ENCODE measurements around the gene GLYATL3.

The GLYATL3 gene

DNA sequence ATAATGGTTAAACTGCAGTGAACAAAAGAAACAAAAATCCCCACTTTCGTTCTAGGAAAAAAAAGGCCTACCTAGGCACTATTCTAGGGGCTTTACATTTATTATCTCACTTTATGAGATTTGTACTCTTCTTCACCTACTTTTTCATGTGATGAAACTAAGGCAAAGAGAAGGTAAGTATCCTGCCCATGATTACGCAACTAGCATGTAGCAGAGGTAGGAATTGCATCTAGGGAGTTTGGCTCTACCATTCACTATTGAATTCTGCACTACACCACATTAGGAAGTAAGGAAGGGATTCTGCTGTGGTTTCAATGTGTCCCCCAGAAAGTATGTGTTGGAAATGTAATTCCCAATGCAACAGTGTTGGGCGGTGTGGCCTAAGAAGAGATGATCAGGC lies 39.4 kb downstream of the GLYATL3 start (continued):
- TF ChIP-seq, protein P1, sequence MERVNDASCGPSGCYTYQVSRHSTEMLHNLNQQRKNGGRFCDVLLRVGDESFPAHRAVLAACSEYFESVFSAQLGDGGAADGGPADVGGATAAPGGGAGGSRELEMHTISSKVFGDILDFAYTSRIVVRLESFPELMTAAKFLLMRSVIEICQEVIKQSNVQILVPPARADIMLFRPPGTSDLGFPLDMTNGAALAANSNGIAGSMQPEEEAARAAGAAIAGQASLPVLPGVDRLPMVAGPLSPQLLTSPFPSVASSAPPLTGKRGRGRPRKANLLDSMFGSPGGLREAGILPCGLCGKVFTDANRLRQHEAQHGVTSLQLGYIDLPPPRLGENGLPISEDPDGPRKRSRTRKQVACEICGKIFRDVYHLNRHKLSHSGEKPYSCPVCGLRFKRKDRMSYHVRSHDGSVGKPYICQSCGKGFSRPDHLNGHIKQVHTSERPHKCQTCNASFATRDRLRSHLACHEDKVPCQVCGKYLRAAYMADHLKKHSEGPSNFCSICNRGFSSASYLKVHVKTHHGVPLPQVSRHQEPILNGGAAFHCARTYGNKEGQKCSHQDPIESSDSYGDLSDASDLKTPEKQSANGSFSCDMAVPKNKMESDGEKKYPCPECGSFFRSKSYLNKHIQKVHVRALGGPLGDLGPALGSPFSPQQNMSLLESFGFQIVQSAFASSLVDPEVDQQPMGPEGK (CRISPR knock-in tag; IDR thresholded peaks at IDR 0.05; ENCODE audit: borderline replicate concordance) = no peak
- TF ChIP-seq ZFP3 (CRISPR knock-in tag; IDR thresholded peaks at IDR 0.05) (no peak), SNAI2 (CRISPR knock-in tag; IDR thresholded peaks at IDR 0.05) (no peak), PPARA (CRISPR knock-in tag; IDR thresholded peaks at IDR 0.05; ENCODE audit: borderline replicate concordance) (no peak), BACH2 (CRISPR knock-in tag; IDR thresholded peaks at IDR 0.05; ENCODE audit: borderline replicate concordance) (no peak)

DNA sequence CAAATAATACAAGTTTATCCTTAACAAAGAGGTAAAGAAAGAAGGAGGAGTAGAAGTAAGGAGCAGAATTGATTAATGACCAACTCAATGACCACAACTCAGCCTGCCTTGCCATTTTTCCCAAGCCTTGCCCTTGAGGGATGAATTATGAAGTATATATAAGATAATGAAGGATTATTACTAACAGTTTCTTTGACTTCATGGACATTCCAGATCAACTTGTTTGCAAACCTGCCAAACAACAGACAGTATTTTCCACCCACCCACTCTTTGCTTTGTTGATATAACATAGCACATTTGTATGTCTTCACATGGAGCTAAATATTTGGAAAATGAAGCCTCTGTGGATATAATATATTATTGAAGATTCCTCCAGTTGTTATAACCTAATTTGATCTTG lies 40.9 kb downstream of the GLYATL3 start:
- no peak for ATAC-seq
- no peak for TF ChIP-seq ZNF70 (CRISPR knock-in tag; IDR thresholded peaks at IDR 0.05)
- TF ChIP-seq, protein P1 (CRISPR knock-in tag; IDR thresholded peaks at IDR 0.05; ENCODE audit: borderline replicate concordance) = no peak
- no peak for TF ChIP-seq PPARA (CRISPR knock-in tag; IDR thresholded peaks at IDR 0.05; ENCODE audit: borderline replicate concordance)
- no peak for TF ChIP-seq ISL1 (CRISPR knock-in tag; IDR thresholded peaks at IDR 0.05)
- no peak for TF ChIP-seq TCF4 (CRISPR knock-in tag; IDR thresholded peaks at IDR 0.05; ENCODE audit: borderline replicate concordance)
- TF ChIP-seq ESRRG (CRISPR knock-in tag; IDR thresholded peaks at IDR 0.05) = no peak
- no peak for TF ChIP-seq CSDC2 (CRISPR knock-in tag; IDR thresholded peaks at IDR 0.05)

DNA sequence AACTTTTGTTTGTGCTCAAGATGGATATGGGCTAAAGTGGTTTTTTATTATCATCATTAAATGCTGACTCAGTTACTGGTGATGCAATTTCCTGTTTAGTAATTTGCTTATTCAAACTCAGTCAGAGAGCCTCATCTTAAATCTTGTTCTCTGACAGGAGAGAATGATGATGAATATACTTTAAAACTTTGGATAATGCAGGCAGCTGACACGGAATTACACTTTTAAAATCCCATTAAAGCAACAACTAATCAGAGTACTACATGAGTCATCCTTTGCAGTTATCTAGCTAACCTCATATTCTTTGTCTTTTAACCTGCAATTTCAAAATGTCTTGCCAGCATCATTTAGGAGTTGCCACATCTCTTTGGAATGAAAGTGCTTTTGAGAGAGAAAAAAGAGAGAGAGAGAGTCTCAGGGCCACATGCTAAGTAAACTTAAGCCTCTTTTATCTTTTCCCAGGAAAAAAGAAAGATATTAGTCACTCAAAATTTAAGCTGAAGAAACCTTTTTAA lies 41.5 kb downstream of the GLYATL3 start:
- TF ChIP-seq SNAI2 (CRISPR knock-in tag; IDR thresholded peaks at IDR 0.05) (0 out of 2 replicates have a peak, but pooled peaks have one; percentile 58), ZFP30 (CRISPR knock-in tag; IDR thresholded peaks at IDR 0.05) (no peak), ZFP3 (CRISPR knock-in tag; IDR thresholded peaks at IDR 0.05) (peak; percentile 77), ZNF70 (CRISPR knock-in tag; IDR thresholded peaks at IDR 0.05) (no peak), TCF4 (CRISPR knock-in tag; IDR thresholded peaks at IDR 0.05; ENCODE audit: borderline replicate concordance) (0 out of 2 replicates have a peak, but pooled peaks have one; percentile 18), ISL1 (CRISPR knock-in tag; IDR thresholded peaks at IDR 0.05) (peak; percentile 99), ZC3H10 (CRISPR knock-in tag; IDR thresholded peaks at IDR 0.05) (peak; percentile 86)
- TF ChIP-seq, protein P1 (CRISPR knock-in tag; IDR thresholded peaks at IDR 0.05; ENCODE audit: borderline replicate concordance) = peak; percentile 82; the same call in 1 of the 2 replicates
- TF ChIP-seq, protein P2, sequence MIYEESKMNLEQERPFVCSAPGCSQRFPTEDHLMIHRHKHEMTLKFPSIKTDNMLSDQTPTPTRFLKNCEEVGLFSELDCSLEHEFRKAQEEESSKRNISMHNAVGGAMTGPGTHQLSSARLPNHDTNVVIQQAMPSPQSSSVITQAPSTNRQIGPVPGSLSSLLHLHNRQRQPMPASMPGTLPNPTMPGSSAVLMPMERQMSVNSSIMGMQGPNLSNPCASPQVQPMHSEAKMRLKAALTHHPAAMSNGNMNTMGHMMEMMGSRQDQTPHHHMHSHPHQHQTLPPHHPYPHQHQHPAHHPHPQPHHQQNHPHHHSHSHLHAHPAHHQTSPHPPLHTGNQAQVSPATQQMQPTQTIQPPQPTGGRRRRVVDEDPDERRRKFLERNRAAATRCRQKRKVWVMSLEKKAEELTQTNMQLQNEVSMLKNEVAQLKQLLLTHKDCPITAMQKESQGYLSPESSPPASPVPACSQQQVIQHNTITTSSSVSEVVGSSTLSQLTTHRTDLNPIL (CRISPR knock-in tag; IDR thresholded peaks at IDR 0.05; ENCODE audit: low read depth) = peak; percentile 90
- TF ChIP-seq, protein P3, sequence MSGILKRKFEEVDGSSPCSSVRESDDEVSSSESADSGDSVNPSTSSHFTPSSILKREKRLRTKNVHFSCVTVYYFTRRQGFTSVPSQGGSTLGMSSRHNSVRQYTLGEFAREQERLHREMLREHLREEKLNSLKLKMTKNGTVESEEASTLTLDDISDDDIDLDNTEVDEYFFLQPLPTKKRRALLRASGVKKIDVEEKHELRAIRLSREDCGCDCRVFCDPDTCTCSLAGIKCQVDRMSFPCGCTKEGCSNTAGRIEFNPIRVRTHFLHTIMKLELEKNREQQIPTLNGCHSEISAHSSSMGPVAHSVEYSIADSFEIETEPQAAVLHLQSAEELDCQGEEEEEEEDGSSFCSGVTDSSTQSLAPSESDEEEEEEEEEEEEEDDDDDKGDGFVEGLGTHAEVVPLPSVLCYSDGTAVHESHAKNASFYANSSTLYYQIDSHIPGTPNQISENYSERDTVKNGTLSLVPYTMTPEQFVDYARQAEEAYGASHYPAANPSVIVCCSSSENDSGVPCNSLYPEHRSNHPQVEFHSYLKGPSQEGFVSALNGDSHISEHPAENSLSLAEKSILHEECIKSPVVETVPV (CRISPR knock-in tag; IDR thresholded peaks at IDR 0.05) = peak; percentile 46; the same call in 1 of the 2 replicates

DNA sequence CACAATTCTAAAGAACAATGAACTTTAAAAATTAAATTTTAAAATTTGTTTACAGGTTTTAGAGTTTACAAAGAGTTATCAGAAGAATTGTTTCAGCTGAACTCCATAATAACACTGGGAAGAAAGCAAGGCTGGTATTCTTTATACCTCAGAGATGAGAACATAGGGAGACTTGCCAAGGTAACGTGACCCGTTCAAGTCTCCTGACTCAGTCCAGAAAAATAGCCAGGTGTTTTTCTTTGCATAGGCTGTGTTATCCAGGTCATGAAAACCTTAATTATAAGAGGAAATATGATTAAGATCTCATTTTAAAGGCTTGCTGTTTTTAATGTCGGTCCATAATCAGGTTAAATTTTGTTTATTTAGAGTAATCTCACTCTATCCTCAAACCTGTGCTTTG lies 42.2 kb downstream of the GLYATL3 start:
- no peak for ATAC-seq
- TF ChIP-seq OSR1 (CRISPR knock-in tag; IDR thresholded peaks at IDR 0.05) (no peak), CSDC2 (CRISPR knock-in tag; IDR thresholded peaks at IDR 0.05) (no peak), BACH2 (CRISPR knock-in tag; IDR thresholded peaks at IDR 0.05; ENCODE audit: borderline replicate concordance) (no peak), GLIS3 (CRISPR knock-in tag; IDR thresholded peaks at IDR 0.05) (no peak), ARNTL (CRISPR knock-in tag; IDR thresholded peaks at IDR 0.05; ENCODE audit: borderline replicate concordance, low read depth) (no peak), ZNF565 (CRISPR knock-in tag; conservative IDR thresholded peaks at IDR 0.05; ENCODE audit: low read depth) (no peak)
- TF ChIP-seq, protein P4, sequence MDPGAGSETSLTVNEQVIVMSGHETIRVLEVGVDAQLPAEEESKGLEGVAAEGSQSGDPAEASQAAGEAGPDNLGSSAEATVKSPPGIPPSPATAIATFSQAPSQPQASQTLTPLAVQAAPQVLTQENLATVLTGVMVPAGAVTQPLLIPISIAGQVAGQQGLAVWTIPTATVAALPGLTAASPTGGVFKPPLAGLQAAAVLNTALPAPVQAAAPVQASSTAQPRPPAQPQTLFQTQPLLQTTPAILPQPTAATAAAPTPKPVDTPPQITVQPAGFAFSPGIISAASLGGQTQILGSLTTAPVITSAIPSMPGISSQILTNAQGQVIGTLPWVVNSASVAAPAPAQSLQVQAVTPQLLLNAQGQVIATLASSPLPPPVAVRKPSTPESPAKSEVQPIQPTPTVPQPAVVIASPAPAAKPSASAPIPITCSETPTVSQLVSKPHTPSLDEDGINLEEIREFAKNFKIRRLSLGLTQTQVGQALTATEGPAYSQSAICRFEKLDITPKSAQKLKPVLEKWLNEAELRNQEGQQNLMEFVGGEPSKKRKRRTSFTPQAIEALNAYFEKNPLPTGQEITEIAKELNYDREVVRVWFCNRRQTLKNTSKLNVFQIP (CRISPR knock-in tag; IDR thresholded peaks at IDR 0.05; ENCODE audit: borderline replicate concordance, low read depth) = no peak

More for the DNA sequence above, 41.5 kb downstream of the GLYATL3 start:
- ATAC-seq = no peak; the same call in 1 of the 3 replicates

All from SK-N-SH treated with all-trans-retinoic acid at 6 μM for 48 hours (cell line).